Thyroid gland (tissue), 4 donors: ENCODE data around the gene MOGAT1. TPM values are rescaled to one million over a fixed set of nuclear protein-coding genes. Genes with fewer than 3 reads are reported as not detected.
"Not testable (repeated sequence)": the region's sequence is repeated elsewhere in the genome, so short reads cannot be mapped to it uniquely, and the experiment has no call there.

ENCODE experiments used
- DNase-seq, 2 donors: peaks; one replicate each; pipeline ENCODE4 v3.0.0-alpha.2; 2019
- H3K27ac ChIP-seq, 3 donors: fragments of 200-600 bp; sonication (generic); 1 replicate in 2 of 3; 2 replicates in 1 of 3; pipeline ENCODE4 v1.5.1; 2016 to 2019; ENCODE audit warnings: mild to moderate bottlenecking in 1 of 3, moderate library complexity in 1 of 3
- H3K27me3 ChIP-seq: fragments of 200-600 bp; sonication (generic); one replicate; pipeline ENCODE4 v1.5.1; 2019
- H3K36me3 ChIP-seq, 2 donors: fragments of 200-600 bp; sonication (generic); one replicate each; pipeline ENCODE4 v1.5.1; 2016 to 2019
- H3K4me1 ChIP-seq, 2 donors: fragments of 200-600 bp; sonication (generic); one replicate each; pipeline ENCODE4 v1.5.1; 2017 to 2019
- H3K4me3 ChIP-seq, 3 donors: fragments of 200-600 bp; sonication (generic); replicated peaks in 1 of 3; 1 replicate in 2 of 3; 2 replicates in 1 of 3; pipeline ENCODE4 v1.5.1; 2016; ENCODE audit warnings: mild to moderate bottlenecking in 1 of 3
- H3K9me3 ChIP-seq: fragments of 200-600 bp; sonication (generic); one replicate; pipeline ENCODE4 v1.5.1; 2017
- POLR2A ChIP-seq, 2 donors: fragments of 450-650 bp; IDR thresholded peaks; one replicate each; pipeline ENCODE4 v1.6.1; 2017; ENCODE audit warnings: antibody characterized with exemption in 2 of 2, mild to moderate bottlenecking in 2 of 2, moderate library complexity in 1 of 2
- WGBS, 2 donors: methylation state at CpG; one replicate each; pipeline ENCODE4 v1.1.5; 2017; 5-methylcytosine and 5-hydroxymethylcytosine counted together
- intact Hi-C: fragments of 100-400 bp; cut with DNase I; formaldehyde crosslinking; loops from one replicate; pipeline ENCODE4 v1.15.1; 2023
- total RNA-seq, 4 donors: library from RNA; depleted of rRNA; stranded (reverse); fragments of >200 nt; gene quantifications; one replicate each; pipeline ENCODE4 v1.2.3, GENCODE V29; 2016
- TF ChIP-seq, protein P1 (sequence below), 6 experiments: fragments of 200-600 bp in 3 of 6; fragments of 450-650 bp in 3 of 6; sonication (generic) in 3 of 6; IDR thresholded peaks; one replicate each; pipeline ENCODE4 v1.5.1; 2016 to 2019; ENCODE audit warnings: antibody characterized with exemption in 6 of 6, mild to moderate bottlenecking in 2 of 6, inconsistent platforms in 1 of 6, moderate library complexity in 1 of 6

MOGAT1 gene
- total RNA-seq, 4 donors from 2014 or later = not detected

DNA sequence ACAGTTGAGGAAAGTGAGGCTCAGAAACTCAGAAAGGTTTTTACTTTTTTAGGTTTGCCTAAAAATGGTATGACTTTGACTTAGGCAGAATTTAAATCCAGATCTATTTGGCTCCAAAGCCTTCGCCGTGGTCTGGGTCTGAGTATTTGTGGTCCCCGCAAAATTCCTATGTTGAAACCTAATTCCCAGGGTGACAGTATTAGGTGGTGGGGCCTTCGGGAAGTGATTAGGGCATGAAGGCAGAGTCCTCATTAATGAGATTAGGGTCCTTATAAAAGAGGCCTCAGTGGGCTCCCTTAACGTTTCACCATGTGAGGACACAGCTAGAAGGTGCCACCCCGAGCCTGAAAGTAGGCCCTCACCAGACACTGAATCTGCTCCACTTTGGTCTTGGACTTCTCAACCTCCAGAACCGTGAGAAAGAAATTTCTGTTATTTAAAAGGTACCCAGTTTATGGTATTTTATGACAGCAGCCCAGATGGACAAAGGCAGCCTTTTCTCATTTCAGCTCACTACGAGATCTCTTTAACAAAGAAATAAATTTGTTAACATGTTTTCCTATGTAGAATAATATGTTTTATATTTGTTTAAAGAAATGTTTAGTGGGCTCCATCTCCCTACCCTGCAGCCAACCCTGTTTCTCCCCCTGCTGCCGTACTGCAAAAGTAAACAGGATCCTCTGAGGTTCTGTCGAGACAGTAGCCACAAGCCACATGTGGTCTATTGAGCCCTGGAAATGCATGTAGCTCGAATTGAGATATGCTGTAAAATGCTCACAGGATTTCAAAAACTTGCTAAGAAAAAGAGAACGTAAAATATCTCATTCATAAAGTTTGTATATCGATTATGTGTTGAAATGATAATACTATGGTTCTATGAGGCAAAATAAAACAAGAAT is 80.6 kb downstream of the MOGAT1 start:
- Histone ChIP-seq H3K27ac (no peak overlapping the region), H3K9me3 (no peaks in the 10 kb centered on the region), H3K36me3 (no peaks in the 10 kb centered on the region), H3K4me1 (peaks cover 8 to 14% of the 10 kb centered on the region in 2 donors), H3K27me3 (no peaks in the 10 kb centered on the region), H3K4me3 (no peak overlapping the region)
- DNase-seq = no peak
- no peak for TF ChIP-seq POLR2A (IDR thresholded peaks at IDR 0.05)
- TF ChIP-seq, protein P1, sequence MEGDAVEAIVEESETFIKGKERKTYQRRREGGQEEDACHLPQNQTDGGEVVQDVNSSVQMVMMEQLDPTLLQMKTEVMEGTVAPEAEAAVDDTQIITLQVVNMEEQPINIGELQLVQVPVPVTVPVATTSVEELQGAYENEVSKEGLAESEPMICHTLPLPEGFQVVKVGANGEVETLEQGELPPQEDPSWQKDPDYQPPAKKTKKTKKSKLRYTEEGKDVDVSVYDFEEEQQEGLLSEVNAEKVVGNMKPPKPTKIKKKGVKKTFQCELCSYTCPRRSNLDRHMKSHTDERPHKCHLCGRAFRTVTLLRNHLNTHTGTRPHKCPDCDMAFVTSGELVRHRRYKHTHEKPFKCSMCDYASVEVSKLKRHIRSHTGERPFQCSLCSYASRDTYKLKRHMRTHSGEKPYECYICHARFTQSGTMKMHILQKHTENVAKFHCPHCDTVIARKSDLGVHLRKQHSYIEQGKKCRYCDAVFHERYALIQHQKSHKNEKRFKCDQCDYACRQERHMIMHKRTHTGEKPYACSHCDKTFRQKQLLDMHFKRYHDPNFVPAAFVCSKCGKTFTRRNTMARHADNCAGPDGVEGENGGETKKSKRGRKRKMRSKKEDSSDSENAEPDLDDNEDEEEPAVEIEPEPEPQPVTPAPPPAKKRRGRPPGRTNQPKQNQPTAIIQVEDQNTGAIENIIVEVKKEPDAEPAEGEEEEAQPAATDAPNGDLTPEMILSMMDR (IDR thresholded peaks at IDR 0.05) = no peak
- 89 to 92% methylated on average over 13 of the region's 13 CpGs for WGBS, 2 donors
- intact Hi-C loops = no loop called here

DNA sequence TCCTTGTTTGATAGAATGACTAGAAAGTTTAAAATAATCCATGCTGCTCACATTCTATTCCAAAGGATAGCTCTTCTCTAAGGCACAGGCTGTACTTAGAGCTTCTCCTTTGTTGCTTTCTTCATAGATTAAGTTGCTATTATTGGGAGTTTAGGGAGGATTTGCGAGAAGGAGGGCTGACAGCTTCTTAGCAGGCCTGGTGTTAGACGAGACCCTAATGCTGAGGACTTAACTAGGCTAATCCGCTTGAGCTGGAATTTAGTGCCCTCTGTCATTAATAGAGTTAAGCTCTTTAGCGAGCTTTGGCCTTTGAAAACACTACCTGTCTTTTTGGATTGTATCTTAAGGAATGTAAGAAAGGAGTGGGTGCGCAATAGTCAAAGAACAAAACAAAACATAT is 81.3 kb downstream of the MOGAT1 start:
- DNase-seq = no peak
- Histone ChIP-seq H3K36me3 (no peaks in the 10 kb centered on the region), H3K27me3 (no peaks in the 10 kb centered on the region), H3K9me3 (no peaks in the 10 kb centered on the region), H3K4me3 (no peak overlapping the region), H3K27ac (peak overlapping the region in 1 of 3 donors; percentile 8), H3K4me1 (peaks cover 8 to 14% of the 10 kb centered on the region in 2 donors)
- intact Hi-C loops = no loop called here
- TF ChIP-seq, protein P1 (IDR thresholded peaks at IDR 0.05) = no peak
- 88 to 89% methylated on average over 5 of the region's 5 CpGs for WGBS, 2 donors

DNA sequence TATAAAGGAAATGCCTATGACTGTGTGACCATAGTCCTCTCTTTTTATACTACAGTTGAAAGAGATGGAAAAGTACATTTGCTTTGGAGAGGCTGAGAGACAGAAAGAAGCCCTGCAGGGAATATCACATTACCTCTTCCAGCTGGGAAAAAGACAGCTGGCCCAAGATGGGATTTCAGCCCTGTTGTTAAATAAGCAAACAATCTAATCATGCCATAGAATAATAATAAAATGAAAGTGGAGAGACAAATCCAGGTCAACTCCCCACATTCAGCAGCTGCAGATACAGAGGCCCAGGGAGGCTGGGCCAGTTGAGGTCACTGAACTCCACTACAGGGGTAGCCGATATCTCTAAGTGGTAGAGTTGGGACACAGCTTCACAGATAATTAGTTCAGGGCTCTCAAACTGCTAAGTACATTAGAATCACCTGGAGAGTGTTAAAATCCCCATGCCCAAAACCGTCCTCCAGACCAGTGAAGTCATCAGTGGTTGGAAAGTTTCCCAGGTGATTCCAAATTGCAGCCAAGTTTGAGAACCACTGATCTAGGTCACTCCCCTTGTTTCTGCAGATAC is 81.9 kb downstream of the MOGAT1 start:
- Histone ChIP-seq H3K9me3 (no peaks in the 10 kb centered on the region), H3K4me3 (no peak overlapping the region), H3K27ac (peak overlapping the region in 1 of 3 donors; percentile 8), H3K4me1 (peaks cover 8 to 14% of the 10 kb centered on the region in 2 donors), H3K36me3 (no peaks in the 10 kb centered on the region), H3K27me3 (no peaks in the 10 kb centered on the region)
- DNase-seq = no peak
- 9 to 38% methylated on average over 2 of the region's 2 CpGs for WGBS, 2 donors
- intact Hi-C loops = no loop called here
- TF ChIP-seq, protein P1 (IDR thresholded peaks at IDR 0.05) = no peak
- no peak for TF ChIP-seq POLR2A (IDR thresholded peaks at IDR 0.05)

DNA sequence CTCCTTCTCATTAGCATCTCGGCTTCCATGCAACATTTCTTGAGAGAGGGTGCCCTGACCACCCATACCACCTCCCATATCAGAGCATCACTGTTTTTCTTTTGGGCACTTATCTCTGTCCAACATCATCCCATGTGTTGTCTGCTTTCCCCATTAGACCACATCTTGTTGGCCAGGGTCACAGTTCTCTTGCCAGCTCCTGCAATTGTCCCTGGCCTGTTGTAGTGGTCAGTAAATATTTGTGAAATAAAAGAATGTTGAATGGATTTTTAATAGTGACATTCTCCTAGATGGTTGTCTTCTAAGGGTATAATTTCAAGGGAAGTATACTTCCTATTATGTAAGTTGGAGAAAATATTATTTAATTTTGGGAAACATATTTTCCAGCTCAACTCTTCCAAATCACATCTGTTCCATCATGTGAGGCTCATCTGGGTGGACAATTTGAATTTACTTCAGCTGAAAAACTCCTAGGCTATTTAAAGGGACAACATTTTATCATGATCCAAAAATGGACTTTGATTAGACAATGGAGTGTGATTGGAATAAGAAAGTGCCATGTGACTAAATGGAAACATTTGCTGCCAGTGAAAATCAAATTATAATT is 83.0 kb downstream of the MOGAT1 start:
- 94 to 96% methylated on average over 1 of the region's 1 CpG for WGBS, 2 donors
- H3K27me3 ChIP-seq = no peaks in the 10 kb centered on the region
- no peak for DNase-seq
- H3K9me3 ChIP-seq = no peaks in the 10 kb centered on the region
- TF ChIP-seq, protein P1 (IDR thresholded peaks at IDR 0.05) = no peak
- no peak for TF ChIP-seq POLR2A (IDR thresholded peaks at IDR 0.05)
- H3K36me3 ChIP-seq = no peaks in the 10 kb centered on the region
- intact Hi-C loops = no loop called here
- no peak overlapping the region for H3K27ac ChIP-seq
- H3K4me1 ChIP-seq = peaks cover 8 to 14% of the 10 kb centered on the region in 2 donors
- no peak overlapping the region for H3K4me3 ChIP-seq

DNA sequence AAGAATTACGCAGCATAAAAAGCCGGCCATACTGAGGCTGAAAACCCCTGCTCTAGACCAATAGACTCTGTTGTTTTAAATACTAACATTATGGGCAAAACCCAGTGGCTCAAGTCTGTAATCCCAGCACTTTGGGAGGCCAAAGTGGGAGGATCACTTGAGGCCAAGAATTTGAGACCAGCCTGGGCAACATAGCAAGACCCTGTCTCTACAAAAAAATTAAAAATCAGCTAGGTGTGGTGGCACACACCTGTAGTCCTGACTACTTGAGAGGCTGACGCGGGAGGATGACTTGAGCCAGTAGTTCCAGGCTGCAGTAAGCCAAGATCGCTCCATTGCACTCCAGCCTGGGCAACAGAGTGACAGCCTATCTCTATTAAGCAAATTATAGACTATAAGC is 84.1 kb downstream of the MOGAT1 start:
- intact Hi-C loops, DNase-seq, H3K36me3 ChIP-seq, H3K9me3 ChIP-seq, H3K4me3 ChIP-seq, H3K27me3 ChIP-seq, H3K27ac ChIP-seq: not testable (repeated sequence)
- 87 to 96% methylated on average over 5 of the region's 5 CpGs for WGBS, 2 donors
- H3K4me1 ChIP-seq = peaks cover 8 to 14% of the 10 kb centered on the region in 2 donors
